Type B pancreatic cell (in vitro differentiated cells): ENCODE data around the gene HCK. TPM values are rescaled to one million over a fixed set of nuclear protein-coding genes. Genes with fewer than 3 reads are reported as not detected.

Source experiments
- DNase-seq: peaks from one replicate; pipeline ENCODE4 v3.0.0; 2021; ENCODE audit warnings: mixed read lengths; ENCODE audit not compliant: unreplicated experiment; ENCODE audit errors: extremely low spot score
- H3K27ac Mint-ChIP-seq: 2 replicates; pipeline ENCODE4 v1.8.0; 2021; ENCODE audit warnings: mild to moderate bottlenecking, mixed read lengths
- H3K27me3 Mint-ChIP-seq: 2 replicates; pipeline ENCODE4 v1.8.0; 2021; ENCODE audit warnings: mixed read lengths
- H3K36me3 Mint-ChIP-seq: 2 replicates; pipeline ENCODE4 v1.8.0; 2021; ENCODE audit warnings: mixed read lengths
- H3K4me1 Mint-ChIP-seq: one replicate; pipeline ENCODE4 v1.8.0; 2021; ENCODE audit warnings: mixed read lengths; ENCODE audit not compliant: unreplicated experiment
- H3K4me3 Mint-ChIP-seq: 2 replicates; pipeline ENCODE4 v1.8.0; 2021; ENCODE audit warnings: mild to moderate bottlenecking, mixed read lengths
- H3K9me3 Mint-ChIP-seq: 2 replicates; pipeline ENCODE4 v1.8.0; 2021; ENCODE audit warnings: mixed read lengths
- total RNA-seq: library from RNA; stranded (reverse); gene quantifications from 2 replicates; pipeline ENCODE4 v1.2.1, GENCODE V29; 2021; ENCODE audit warnings: low replicate concordance
- TF ChIP-seq, protein P1 (sequence below): fragments of 200-600 bp; sonication (generic); conservative IDR thresholded peaks from 2 replicates; pipeline ENCODE4 v1.5.0; 2021; ENCODE audit warnings: antibody characterized with exemption, mild to moderate bottlenecking

The HCK gene
- total RNA-seq, 1 donor from 2014 or later: not detected

DNA sequence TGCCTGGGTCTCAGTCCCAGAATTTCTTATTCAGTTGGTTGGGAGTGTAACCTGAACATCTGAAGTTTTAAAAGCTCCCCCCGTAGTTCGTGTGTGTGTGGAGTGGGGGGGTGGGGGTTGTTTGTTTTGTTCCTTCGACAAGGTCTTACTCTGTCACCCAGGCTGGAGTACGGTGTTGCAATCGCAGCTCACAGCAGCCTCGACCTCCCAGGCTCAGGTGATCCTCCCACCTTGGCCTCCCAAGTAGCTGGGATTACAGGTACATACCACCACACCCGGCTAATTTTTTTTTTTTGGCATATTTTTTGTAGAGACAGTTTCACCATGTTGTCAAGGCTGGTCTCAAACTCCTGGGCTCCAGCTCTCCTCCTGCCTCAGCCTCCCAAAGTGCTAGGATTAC, 38.7 kb upstream of the HCK start:
- no peaks in the 10 kb centered on the region for H3K9me3 Mint-ChIP-seq
- no peak overlapping the region for H3K27ac Mint-ChIP-seq
- TF ChIP-seq, protein P1, sequence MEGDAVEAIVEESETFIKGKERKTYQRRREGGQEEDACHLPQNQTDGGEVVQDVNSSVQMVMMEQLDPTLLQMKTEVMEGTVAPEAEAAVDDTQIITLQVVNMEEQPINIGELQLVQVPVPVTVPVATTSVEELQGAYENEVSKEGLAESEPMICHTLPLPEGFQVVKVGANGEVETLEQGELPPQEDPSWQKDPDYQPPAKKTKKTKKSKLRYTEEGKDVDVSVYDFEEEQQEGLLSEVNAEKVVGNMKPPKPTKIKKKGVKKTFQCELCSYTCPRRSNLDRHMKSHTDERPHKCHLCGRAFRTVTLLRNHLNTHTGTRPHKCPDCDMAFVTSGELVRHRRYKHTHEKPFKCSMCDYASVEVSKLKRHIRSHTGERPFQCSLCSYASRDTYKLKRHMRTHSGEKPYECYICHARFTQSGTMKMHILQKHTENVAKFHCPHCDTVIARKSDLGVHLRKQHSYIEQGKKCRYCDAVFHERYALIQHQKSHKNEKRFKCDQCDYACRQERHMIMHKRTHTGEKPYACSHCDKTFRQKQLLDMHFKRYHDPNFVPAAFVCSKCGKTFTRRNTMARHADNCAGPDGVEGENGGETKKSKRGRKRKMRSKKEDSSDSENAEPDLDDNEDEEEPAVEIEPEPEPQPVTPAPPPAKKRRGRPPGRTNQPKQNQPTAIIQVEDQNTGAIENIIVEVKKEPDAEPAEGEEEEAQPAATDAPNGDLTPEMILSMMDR: no peak
- H3K36me3 Mint-ChIP-seq: no peaks in the 10 kb centered on the region
- DNase-seq: no peak
- H3K27me3 Mint-ChIP-seq: peaks cover 71% of the 10 kb centered on the region
- H3K4me3 Mint-ChIP-seq: no peak overlapping the region
- peaks cover 7% of the 10 kb centered on the region for H3K4me1 Mint-ChIP-seq

DNA sequence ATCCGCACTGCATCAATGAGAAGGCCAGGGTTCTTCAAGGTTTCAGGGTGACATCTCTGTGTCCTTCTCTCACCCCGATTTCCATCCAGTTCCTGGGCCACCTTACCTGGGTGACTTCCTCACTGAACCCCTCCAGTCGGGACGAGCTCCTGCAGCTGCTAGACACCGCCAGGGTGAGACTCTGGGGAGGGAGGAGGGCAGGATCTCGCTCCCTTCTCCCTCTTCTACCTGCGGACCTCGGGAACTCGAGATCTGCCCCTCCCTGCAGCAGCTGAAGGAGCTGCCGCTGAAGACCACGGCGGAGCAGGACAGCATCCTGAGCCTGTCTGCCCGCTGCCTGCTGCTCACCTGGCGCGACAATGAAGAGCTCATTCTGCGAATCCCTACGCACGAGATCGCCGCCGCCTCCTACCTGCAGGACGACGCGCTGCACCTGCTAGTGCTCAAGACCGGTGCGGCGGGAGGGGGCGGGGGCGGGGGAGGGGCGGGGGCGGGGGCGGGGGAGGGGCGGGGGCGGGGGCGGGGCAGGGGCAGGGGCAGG, 34.3 kb upstream of the HCK start:
- Mint-ChIP-seq H3K9me3 (no peaks in the 10 kb centered on the region), H3K36me3 (no peaks in the 10 kb centered on the region), H3K4me3 (peak overlapping the region; percentile 91), H3K27ac (peak overlapping the region; percentile 54), H3K27me3 (peaks cover 79% of the 10 kb centered on the region), H3K4me1 (peaks cover 18% of the 10 kb centered on the region)
- TF ChIP-seq, protein P1: peak; percentile 55
- DNase-seq: no peak

DNA sequence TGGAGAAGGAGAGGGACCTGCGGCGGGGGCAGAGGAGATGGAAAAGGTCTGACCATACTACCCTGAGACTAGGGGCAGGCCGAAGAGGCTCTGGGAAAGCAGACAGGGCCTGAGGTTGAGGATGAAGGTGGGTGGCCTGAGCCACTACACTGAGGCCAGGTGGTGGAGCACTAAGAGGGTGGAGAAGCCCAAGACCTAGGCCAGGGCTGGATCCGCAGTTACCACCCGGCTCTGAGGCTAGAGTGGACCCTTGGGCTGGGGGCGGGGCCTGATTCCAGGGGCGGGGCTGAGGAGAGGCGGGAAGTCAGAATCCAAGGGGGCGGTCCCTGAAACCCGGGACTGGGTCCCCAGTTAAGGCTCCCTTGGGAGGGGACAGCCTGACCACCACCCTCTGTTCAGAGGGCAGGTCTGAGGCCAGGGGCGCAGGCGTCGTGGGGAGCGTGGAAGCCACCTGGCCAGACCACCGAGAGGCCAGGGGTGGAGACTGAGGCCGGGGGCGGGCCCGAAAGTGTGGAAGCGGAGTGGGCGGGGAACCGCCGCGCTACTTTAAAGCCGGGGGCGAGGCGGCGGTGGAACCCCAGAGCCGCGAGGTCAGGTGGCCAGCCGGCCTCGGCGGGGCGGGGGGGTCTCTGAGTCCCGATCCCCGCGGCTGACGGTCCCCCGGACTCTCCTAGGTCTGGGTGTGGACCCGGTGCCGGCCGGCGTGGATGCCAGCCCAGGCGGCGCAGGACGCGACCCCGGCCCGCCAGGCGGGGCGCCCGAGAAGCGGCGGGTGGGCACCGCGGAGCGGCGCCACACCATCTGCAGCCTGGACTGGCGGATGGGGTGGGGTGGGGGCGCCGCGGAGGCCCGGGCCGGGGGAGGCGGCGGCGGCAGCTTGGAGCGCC, 33.5 kb upstream of the HCK start:
- Mint-ChIP-seq H3K4me1 (peaks cover 18% of the 10 kb centered on the region), H3K27me3 (peaks cover 85% of the 10 kb centered on the region), H3K36me3 (no peaks in the 10 kb centered on the region), H3K4me3 (peak overlapping the region; percentile 91), H3K27ac (peak overlapping the region; percentile 54), H3K9me3 (no peaks in the 10 kb centered on the region)
- TF ChIP-seq, protein P1: peak; percentile 54
- DNase-seq: peak; percentile 87

DNA sequence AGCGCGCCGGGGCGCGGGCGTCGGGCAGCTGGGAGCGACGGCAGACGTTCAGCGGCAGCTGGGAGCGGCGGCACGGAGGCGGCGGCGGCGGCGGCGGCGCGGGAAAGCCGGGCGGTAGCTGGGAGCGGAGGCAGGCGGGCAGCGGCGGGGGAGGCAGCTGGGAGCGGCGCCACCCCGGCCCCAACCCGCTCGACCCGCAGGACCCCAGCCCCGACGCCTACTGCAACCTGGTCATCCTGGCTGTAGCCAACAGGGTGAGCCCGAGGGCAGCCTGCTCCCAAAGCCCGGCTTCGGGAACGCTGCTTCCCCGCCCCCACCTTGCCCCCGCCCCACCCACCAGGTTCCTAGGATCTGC, 32.9 kb upstream of the HCK start:
- Mint-ChIP-seq H3K36me3 (no peaks in the 10 kb centered on the region), H3K4me3 (peak overlapping the region; percentile 92), H3K9me3 (no peaks in the 10 kb centered on the region), H3K27ac (peak overlapping the region; percentile 71), H3K4me1 (peaks cover 18% of the 10 kb centered on the region), H3K27me3 (peaks cover 91% of the 10 kb centered on the region)
- TF ChIP-seq, protein P1: peak; percentile 41
- no peak for DNase-seq

DNA sequence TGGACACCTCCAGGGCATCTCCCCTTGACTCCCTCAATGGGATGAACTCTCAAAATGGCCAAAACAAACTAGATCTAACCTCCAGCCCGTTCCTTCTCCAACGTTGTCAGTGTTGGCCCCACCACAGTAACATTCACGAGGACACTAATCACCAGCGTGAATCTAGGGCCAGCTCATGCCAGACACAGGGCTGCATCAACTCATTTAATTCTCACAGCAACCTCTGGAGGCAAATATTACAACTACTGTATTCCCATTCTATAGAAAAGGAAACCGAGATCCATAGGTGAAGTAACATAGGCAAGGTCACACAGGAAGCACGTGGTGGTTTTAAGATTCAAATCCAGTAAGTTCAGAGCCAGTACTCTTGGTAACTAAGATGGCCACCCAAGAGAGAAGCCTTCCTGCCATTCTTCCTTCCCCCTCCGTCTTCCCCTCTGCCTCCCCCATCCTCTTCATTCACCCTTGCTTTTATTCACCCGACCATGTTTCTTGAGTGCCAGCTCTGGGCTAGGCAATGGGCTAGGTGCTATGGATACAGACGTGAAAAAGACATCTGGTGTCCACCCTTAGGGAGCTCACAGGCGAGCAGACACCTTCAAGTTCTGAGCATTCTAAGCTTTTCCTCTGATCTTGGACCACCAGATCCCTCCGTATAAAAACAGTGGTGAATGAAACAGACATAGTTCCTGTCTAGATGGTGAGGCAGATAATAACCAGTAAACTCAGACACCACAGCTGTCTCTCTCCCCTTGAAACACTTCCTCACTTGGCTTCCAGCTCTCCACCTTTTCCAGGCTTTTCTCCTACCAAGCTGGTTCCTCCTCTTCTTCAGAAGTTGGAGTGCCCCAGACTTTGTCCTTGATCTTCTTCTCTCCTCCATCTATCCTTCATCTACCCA, 32.2 kb upstream of the HCK start:
- peak overlapping the region; percentile 71 for H3K27ac Mint-ChIP-seq

More for the DNA sequence above, 32.2 kb upstream of the HCK start:
- H3K27me3 Mint-ChIP-seq: peaks cover 91% of the 10 kb centered on the region
- peak overlapping the region; percentile 92 for H3K4me3 Mint-ChIP-seq
- TF ChIP-seq, protein P1: no peak
- H3K36me3 Mint-ChIP-seq: no peaks in the 10 kb centered on the region
- peaks cover 18% of the 10 kb centered on the region for H3K4me1 Mint-ChIP-seq
- DNase-seq: no peak
- H3K9me3 Mint-ChIP-seq: no peaks in the 10 kb centered on the region
